ENCODE results near the gene MYLK2.

Gene MYLK2

GRCh38 chr20:31870726-31871617 lies 51.8 kb downstream of the MYLK2 start:
- no peak for DNase-seq
- peaks cover 14% of the 10 kb centered on the region in 2 donors for H3K4me1 Mint-ChIP-seq (ENCODE audit: low read depth in 2 of 2)
- H3K36me3 Mint-ChIP-seq (ENCODE audit: insufficient read depth): peaks cover 4% of the 10 kb centered on the region
- peaks cover 41 to 55% of the 10 kb centered on the region in 2 donors for H3K27me3 Mint-ChIP-seq
- peak; percentile 31 for ATAC-seq (replicated peaks)
- no peaks in the 10 kb centered on the region for H3K9me3 Mint-ChIP-seq
- H3K4me3 Mint-ChIP-seq: peak overlapping the region; percentile 82 to 85
- peak overlapping the region in 1 of 2 donors; percentile 59 for H3K27ac Mint-ChIP-seq

GRCh38 chr20:31871618-31871954 lies 52.4 kb downstream of the MYLK2 start:
- Mint-ChIP-seq H3K4me3 (peak overlapping the region in 1 of 2 donors; percentile 85), H3K36me3 (ENCODE audit: insufficient read depth) (peaks cover 4% of the 10 kb centered on the region), H3K27me3 (peaks cover 41 to 55% of the 10 kb centered on the region in 2 donors), H3K4me1 (ENCODE audit: low read depth in 2 of 2) (peaks cover 14% of the 10 kb centered on the region in 2 donors), H3K9me3 (no peaks in the 10 kb centered on the region), H3K27ac (no peak overlapping the region)
- DNase-seq (no peak), ATAC-seq (replicated peaks) (no peak)

GRCh38 chr20:31872406-31872805 lies 53.2 kb downstream of the MYLK2 start:
- Mint-ChIP-seq H3K36me3 (ENCODE audit: insufficient read depth) (peaks cover 4% of the 10 kb centered on the region), H3K27ac (no peak overlapping the region), H3K4me1 (ENCODE audit: low read depth in 2 of 2) (peaks cover 14% of the 10 kb centered on the region in 2 donors), H3K27me3 (peaks cover 41 to 55% of the 10 kb centered on the region in 2 donors), H3K4me3 (no peak overlapping the region), H3K9me3 (no peaks in the 10 kb centered on the region)
- ATAC-seq (replicated peaks) (no peak), DNase-seq (no peak)

- ATAC-seq (replicated peaks): no peak
- H3K27me3 Mint-ChIP-seq: peaks cover 28 to 31% of the 10 kb centered on the region in 2 donors
- peaks cover 16 to 22% of the 10 kb centered on the region in 2 donors for H3K4me1 Mint-ChIP-seq (ENCODE audit: low read depth in 2 of 2)
- H3K36me3 Mint-ChIP-seq (ENCODE audit: insufficient read depth): peaks cover 7% of the 10 kb centered on the region
- DNase-seq: no peak
- H3K27ac Mint-ChIP-seq: no peak overlapping the region
- no peaks in the 10 kb centered on the region for H3K9me3 Mint-ChIP-seq
- no peak overlapping the region for H3K4me3 Mint-ChIP-seq
Observed at GRCh38 chr20:31875671-31876070, 56.5 kb downstream of the MYLK2 start.

GRCh38 chr20:31877684-31878083 lies 58.5 kb downstream of the MYLK2 start:
- no peak for ATAC-seq (replicated peaks)

GRCh38 chr20:31879143-31879987 lies 60.2 kb downstream of the MYLK2 start:
- peaks cover 3% of the 10 kb centered on the region for H3K36me3 Mint-ChIP-seq (ENCODE audit: insufficient read depth)
- H3K27me3 Mint-ChIP-seq: peaks cover 6 to 8% of the 10 kb centered on the region in 2 donors
- ATAC-seq (replicated peaks): peak; percentile 89
- H3K27ac Mint-ChIP-seq: peak overlapping the region; percentile 62 to 90
- H3K4me1 Mint-ChIP-seq (ENCODE audit: low read depth in 2 of 2): peaks cover 10 to 16% of the 10 kb centered on the region in 2 donors
- DNase-seq: peak; percentile 59 to 67 (median 66)
- no peaks in the 10 kb centered on the region for H3K9me3 Mint-ChIP-seq
- H3K4me3 Mint-ChIP-seq: peak overlapping the region; percentile 94 to 97

More at GRCh38 chr20:31877684-31878083, 58.5 kb downstream of the MYLK2 start:
- DNase-seq: no peak
- H3K4me3 Mint-ChIP-seq: no peak overlapping the region
- H3K36me3 Mint-ChIP-seq (ENCODE audit: insufficient read depth): peaks cover 3% of the 10 kb centered on the region
- H3K4me1 Mint-ChIP-seq (ENCODE audit: low read depth in 2 of 2): peaks cover 10 to 16% of the 10 kb centered on the region in 2 donors
- no peaks in the 10 kb centered on the region for H3K9me3 Mint-ChIP-seq
- H3K27me3 Mint-ChIP-seq: peaks cover 13 to 15% of the 10 kb centered on the region in 2 donors
- H3K27ac Mint-ChIP-seq: no peak overlapping the region

- no peaks in the 10 kb centered on the region for H3K9me3 Mint-ChIP-seq
- H3K4me1 Mint-ChIP-seq (ENCODE audit: low read depth in 2 of 2): peaks cover 10 to 16% of the 10 kb centered on the region in 2 donors
- ATAC-seq (replicated peaks) (no peak), DNase-seq (no peak)
- peaks cover 3% of the 10 kb centered on the region for H3K36me3 Mint-ChIP-seq (ENCODE audit: insufficient read depth)
- H3K27me3 Mint-ChIP-seq: peaks cover 16 to 22% of the 10 kb centered on the region in 2 donors
- no peak overlapping the region for H3K27ac Mint-ChIP-seq
- no peak overlapping the region for H3K4me3 Mint-ChIP-seq
Observed at GRCh38 chr20:31881945-31882344, 62.8 kb downstream of the MYLK2 start.

GRCh38 chr20:31883829-31884228 lies 64.7 kb downstream of the MYLK2 start:
- no peak for DNase-seq
- ATAC-seq (replicated peaks): no peak
- Mint-ChIP-seq H3K9me3 (no peaks in the 10 kb centered on the region), H3K36me3 (ENCODE audit: insufficient read depth) (peaks cover 3% of the 10 kb centered on the region), H3K4me3 (no peak overlapping the region), H3K27me3 (peaks cover 16 to 22% of the 10 kb centered on the region in 2 donors), H3K27ac (no peak overlapping the region), H3K4me1 (ENCODE audit: low read depth in 2 of 2) (peaks cover 10 to 16% of the 10 kb centered on the region in 2 donors)

Measured in effector memory CD8-positive, alpha-beta T cell (primary cell).